ENCODE results near the gene PSPH. TPM values are rescaled to one million over a fixed set of nuclear protein-coding genes. Genes with fewer than 3 reads are reported as not detected.

The PSPH gene
- total RNA-seq, 1 donor from 2014 or later = 38.6 TPM

- DNase-seq (ENCODE audit: low read depth) = no peak
- no peak for TF ChIP-seq CTCF (conservative IDR thresholded peaks at IDR 0.05; ENCODE audit: low read depth, low read length)
- H3K4me3 ChIP-seq (ENCODE audit: low read depth, low read length) = no peak overlapping the region
Measured at GRCh38 chr7:55980266-55980665, 71.0 kb downstream of the PSPH start.

- no peak for DNase-seq (ENCODE audit: low read depth)
Measured at GRCh38 chr7:55977831-55978230, 73.4 kb downstream of the PSPH start.

GRCh38 chr7:55975988-55976633 lies 75.1 kb downstream of the PSPH start:
- no peak overlapping the region for H3K4me3 ChIP-seq (ENCODE audit: low read depth, low read length)
- TF ChIP-seq CTCF (conservative IDR thresholded peaks at IDR 0.05; ENCODE audit: low read depth, low read length) = no peak
- DNase-seq (ENCODE audit: low read depth) = no peak

More at GRCh38 chr7:55977831-55978230, 73.4 kb downstream of the PSPH start:
- H3K4me3 ChIP-seq (ENCODE audit: low read depth, low read length) = no peak overlapping the region
- no peak for TF ChIP-seq CTCF (conservative IDR thresholded peaks at IDR 0.05; ENCODE audit: low read depth, low read length)

- no peak for TF ChIP-seq CTCF (conservative IDR thresholded peaks at IDR 0.05; ENCODE audit: low read depth, low read length)
- no peak overlapping the region for H3K4me3 ChIP-seq (ENCODE audit: low read depth, low read length)
- no peak for DNase-seq (ENCODE audit: low read depth)
Measured at GRCh38 chr7:55973747-55974250, 77.4 kb downstream of the PSPH start.

- no peak for TF ChIP-seq CTCF (conservative IDR thresholded peaks at IDR 0.05; ENCODE audit: low read depth, low read length)
- no peak for DNase-seq (ENCODE audit: low read depth)
- H3K4me3 ChIP-seq (ENCODE audit: low read depth, low read length) = no peak overlapping the region
Measured at GRCh38 chr7:55970978-55971377, 80.3 kb downstream of the PSPH start.

- no peak for DNase-seq (ENCODE audit: low read depth)
- no peak overlapping the region for H3K4me3 ChIP-seq (ENCODE audit: low read depth, low read length)
- TF ChIP-seq CTCF (conservative IDR thresholded peaks at IDR 0.05; ENCODE audit: low read depth, low read length) = no peak
Measured at GRCh38 chr7:55970561-55970960, 80.7 kb downstream of the PSPH start.

GRCh38 chr7:55969391-55969790 lies 81.9 kb downstream of the PSPH start:
- no peak for TF ChIP-seq CTCF (conservative IDR thresholded peaks at IDR 0.05; ENCODE audit: low read depth, low read length)
- no peak overlapping the region for H3K4me3 ChIP-seq (ENCODE audit: low read depth, low read length)
- DNase-seq (ENCODE audit: low read depth) = no peak
